ENCODE results near the gene ACTRT3. TPM values are rescaled to one million over a fixed set of nuclear protein-coding genes. Genes with fewer than 3 reads are reported as not detected.
A peak's percentile ranks its signal among the peaks of the same experiment; 100 is the strongest.

Gene ACTRT3
- total RNA-seq, 2 donors from 2014 or later, result 0.19 to 2.1 TPM

- H3K9me3 Mint-ChIP-seq, result no peaks in the 10 kb centered on the region
- no peak for ATAC-seq
- H3K27ac Mint-ChIP-seq, result peak overlapping the region in 1 of 2 donors; percentile 63
- DNase-seq (ENCODE audit: low spot score in 2 of 2), result no peak
- H3K36me3 Mint-ChIP-seq, result peaks cover 17 to 52% of the 10 kb centered on the region in 2 donors
Measured at GRCh38 chr3:169781209-169781855, 12.0 kb upstream of the ACTRT3 start.

- Mint-ChIP-seq H3K27ac (peak overlapping the region in 1 of 2 donors; percentile 63), H3K36me3 (peaks cover 17 to 47% of the 10 kb centered on the region in 2 donors), H3K9me3 (no peaks in the 10 kb centered on the region)
- no peak for DNase-seq (ENCODE audit: low spot score in 2 of 2)
- peak in 1 of 2 donors; percentile 49 for ATAC-seq
Measured at GRCh38 chr3:169780742-169781141, 11.4 kb upstream of the ACTRT3 start.

- no peak for DNase-seq (ENCODE audit: low spot score in 2 of 2)
- Mint-ChIP-seq H3K36me3 (peaks cover 32 to 56% of the 10 kb centered on the region in 2 donors), H3K9me3 (no peaks in the 10 kb centered on the region), H3K27ac (peak overlapping the region in 1 of 2 donors; percentile 30)
- ATAC-seq, result no peak
Measured at GRCh38 chr3:169777822-169778221, 8.5 kb upstream of the ACTRT3 start.

GRCh38 chr3:169774186-169774585 is 4.8 kb upstream of the ACTRT3 start:
- no peak for ATAC-seq
- Mint-ChIP-seq H3K27ac (peak overlapping the region; percentile 100), H3K36me3 (peaks cover 27 to 40% of the 10 kb centered on the region in 2 donors), H3K9me3 (no peaks in the 10 kb centered on the region)
- no peak for DNase-seq (ENCODE audit: low spot score in 2 of 2)

- H3K27ac Mint-ChIP-seq, result peak within 1 kb of the TSS; percentile 100
- H3K36me3 Mint-ChIP-seq, result peaks cover 21 to 34% of the 10 kb centered on the region in 2 donors
- H3K9me3 Mint-ChIP-seq, result no peaks in the 10 kb centered on the region
- ATAC-seq (peak; percentile 84 to 87), DNase-seq (ENCODE audit: low spot score in 2 of 2) (peak; percentile 86 to 90)
Measured at GRCh38 chr3:169772897-169773816, 3.8 kb upstream of the ACTRT3 start, which contains the start of gene MYNN. Gene MYNN, plus strand, starts transcription at chr3:169773396. Its CDS starts 900 bp downstream, at chr3:169774296.

- no peak for DNase-seq (ENCODE audit: low spot score in 2 of 2)
- Mint-ChIP-seq H3K27ac (peak overlapping the region; percentile 100), H3K9me3 (no peaks in the 10 kb centered on the region), H3K36me3 (peaks cover 21 to 33% of the 10 kb centered on the region in 2 donors)
- peak; percentile 32 to 34 for ATAC-seq
Measured at GRCh38 chr3:169772305-169772896, 3.0 kb upstream of the ACTRT3 start.

GRCh38 chr3:169771497-169772304 is 2.3 kb upstream of the ACTRT3 start:
- peaks cover 21 to 26% of the 10 kb centered on the region in 2 donors for H3K36me3 Mint-ChIP-seq
- H3K27ac Mint-ChIP-seq, result peak overlapping the region; percentile 100
- ATAC-seq (peak; percentile 28 to 35), DNase-seq (ENCODE audit: low spot score in 2 of 2) (peak; percentile 65 to 77)
- no peaks in the 10 kb centered on the region for H3K9me3 Mint-ChIP-seq

- peak within 1 kb of the TSS; percentile 96 to 98 for H3K27ac Mint-ChIP-seq
Measured at GRCh38 chr3:169764882-169765612, 4.3 kb downstream of the ACTRT3 start, which contains the start of gene TERC. Gene TERC, minus strand, starts transcription at chr3:169765060.

GRCh38 chr3:169764312-169764881 is 5.0 kb downstream of the ACTRT3 start:
- peak; percentile 35 to 51 for ATAC-seq
- H3K9me3 Mint-ChIP-seq, result peaks cover 0 to 4% of the 10 kb centered on the region in 2 donors

More at GRCh38 chr3:169764882-169765612, 4.3 kb downstream of the ACTRT3 start, which contains the start of gene TERC:
- peak; percentile 84 to 91 for DNase-seq (ENCODE audit: low spot score in 2 of 2)
- Mint-ChIP-seq H3K9me3 (peaks cover 0 to 4% of the 10 kb centered on the region in 2 donors), H3K36me3 (peaks cover 4 to 12% of the 10 kb centered on the region in 2 donors)
- peak; percentile 86 to 87 for ATAC-seq

GRCh38 chr3:169760479-169760878 is 8.9 kb downstream of the ACTRT3 start:
- Mint-ChIP-seq H3K9me3 (peaks cover 0 to 6% of the 10 kb centered on the region in 2 donors), H3K36me3 (peaks cover 4 to 6% of the 10 kb centered on the region in 2 donors), H3K27ac (no peak overlapping the region)
- ATAC-seq (no peak), DNase-seq (ENCODE audit: low spot score in 2 of 2) (no peak)

More at GRCh38 chr3:169764312-169764881, 5.0 kb downstream of the ACTRT3 start:
- Mint-ChIP-seq H3K36me3 (peaks cover 4 to 12% of the 10 kb centered on the region in 2 donors), H3K27ac (peak overlapping the region; percentile 96 to 98)
- peak; percentile 52 to 78 for DNase-seq (ENCODE audit: low spot score in 2 of 2)

- ATAC-seq, result peak; percentile 79 to 90
- H3K27ac Mint-ChIP-seq, result peak overlapping the region in 1 of 2 donors; percentile 70
- no peak for DNase-seq (ENCODE audit: low spot score in 2 of 2)
Measured at GRCh38 chr3:169759256-169759655, 10.1 kb downstream of the ACTRT3 start.

GRCh38 chr3:169758359-169758994 is 10.9 kb downstream of the ACTRT3 start:
- ATAC-seq (no peak), DNase-seq (ENCODE audit: low spot score in 2 of 2) (no peak)
- Mint-ChIP-seq H3K36me3 (no peaks in the 10 kb centered on the region), H3K27ac (peak overlapping the region in 1 of 2 donors; percentile 70), H3K9me3 (peaks cover 0 to 6% of the 10 kb centered on the region in 2 donors)

More at GRCh38 chr3:169759256-169759655, 10.1 kb downstream of the ACTRT3 start:
- Mint-ChIP-seq H3K36me3 (peaks cover 0 to 2% of the 10 kb centered on the region in 2 donors), H3K9me3 (peaks cover 0 to 6% of the 10 kb centered on the region in 2 donors)

- Mint-ChIP-seq H3K36me3 (no peaks in the 10 kb centered on the region), H3K9me3 (peaks cover 0 to 6% of the 10 kb centered on the region in 2 donors), H3K27ac (no peak overlapping the region)
- DNase-seq (ENCODE audit: low spot score in 2 of 2) (no peak), ATAC-seq (no peak)
Measured at GRCh38 chr3:169755488-169755887, 13.9 kb downstream of the ACTRT3 start.

GRCh38 chr3:169754711-169755110 is 14.7 kb downstream of the ACTRT3 start:
- Mint-ChIP-seq H3K27ac (no peak overlapping the region), H3K36me3 (no peaks in the 10 kb centered on the region), H3K9me3 (peaks cover 0 to 6% of the 10 kb centered on the region in 2 donors)
- DNase-seq (ENCODE audit: low spot score in 2 of 2) (no peak), ATAC-seq (no peak)
